Heart left ventricle (tissue), 13 donors: ENCODE data around the gene CUBN.

Experiments used
- POLR2A ChIP-seq, 2 donors: fragments of 450-650 bp; IDR thresholded peaks; one replicate each; pipeline ENCODE4 v1.6.1; 2017; ENCODE audit warnings: antibody characterized with exemption in 2 of 2, mild to moderate bottlenecking in 2 of 2, moderate library complexity in 2 of 2
- TF ChIP-seq, protein P1 (sequence below), 12 donors: fragments of 200-600 bp; sonication (generic) in 4 of 12; IDR thresholded peaks; one replicate each; pipeline versions ENCODE4 v1.5.0 to v1.8.0; 2018 to 2022; ENCODE audit warnings: antibody characterized with exemption in 12 of 12, mild to moderate bottlenecking in 5 of 12
- donor health status: ischemic (EF 13 %, LVEDD 7.1; RV severe dilation, severe dysfunction).
- donor health status: DM: no; HTN: yes; CAD: no.
- donor health status: DM: no; HTN: no; CAD: no.
- donor health status: ischemic (EF 25% LVEDD 6.9; RV normal size, moderate dysfunction).
- donor health status: ischemic (EF 25% LVEDD 5.7; RV mildly dilated, moderate dysfunction).
- donor health status: ischemic (EF 35%, LVEDD 5.7; RV mildly dilated, moderate dysfunction).
- donor health status: nonischemic (EF 11% LVEDD 7.7; RV severe dilation, severe dysfunction).
- donor health status: DM: yes; HTN: yes; CAD: no.
- donor health status: PGD.
- donor health status: ischemic (EF 29% LVEDD 5.4; RV normal size, mild dysfunction).
- donor health status: nonischemic (EF 23%, LVEDD 6.1; RV moderate dilation, normal function).

DNA sequence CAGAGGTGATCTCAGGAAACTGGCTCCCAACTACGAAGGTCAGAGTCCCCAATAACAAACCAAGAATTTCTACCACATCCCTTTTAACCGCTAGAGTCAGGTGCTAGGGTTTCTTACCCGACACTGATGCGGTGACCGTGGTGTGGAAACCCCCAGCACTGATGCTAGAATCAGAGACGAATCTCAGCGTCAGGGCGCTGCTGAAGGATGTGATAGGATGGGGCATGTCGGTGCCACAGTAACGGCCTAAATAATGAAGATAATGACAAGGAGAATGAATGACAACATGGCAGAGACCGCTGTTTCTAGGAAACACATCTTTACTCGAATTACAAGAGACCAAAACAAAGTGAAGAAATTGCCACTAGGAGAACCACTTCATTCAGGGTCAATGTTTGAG lies 181.2 kb downstream of the CUBN start:
- no peak for TF ChIP-seq POLR2A (IDR thresholded peaks at IDR 0.05)
- TF ChIP-seq, protein P1, sequence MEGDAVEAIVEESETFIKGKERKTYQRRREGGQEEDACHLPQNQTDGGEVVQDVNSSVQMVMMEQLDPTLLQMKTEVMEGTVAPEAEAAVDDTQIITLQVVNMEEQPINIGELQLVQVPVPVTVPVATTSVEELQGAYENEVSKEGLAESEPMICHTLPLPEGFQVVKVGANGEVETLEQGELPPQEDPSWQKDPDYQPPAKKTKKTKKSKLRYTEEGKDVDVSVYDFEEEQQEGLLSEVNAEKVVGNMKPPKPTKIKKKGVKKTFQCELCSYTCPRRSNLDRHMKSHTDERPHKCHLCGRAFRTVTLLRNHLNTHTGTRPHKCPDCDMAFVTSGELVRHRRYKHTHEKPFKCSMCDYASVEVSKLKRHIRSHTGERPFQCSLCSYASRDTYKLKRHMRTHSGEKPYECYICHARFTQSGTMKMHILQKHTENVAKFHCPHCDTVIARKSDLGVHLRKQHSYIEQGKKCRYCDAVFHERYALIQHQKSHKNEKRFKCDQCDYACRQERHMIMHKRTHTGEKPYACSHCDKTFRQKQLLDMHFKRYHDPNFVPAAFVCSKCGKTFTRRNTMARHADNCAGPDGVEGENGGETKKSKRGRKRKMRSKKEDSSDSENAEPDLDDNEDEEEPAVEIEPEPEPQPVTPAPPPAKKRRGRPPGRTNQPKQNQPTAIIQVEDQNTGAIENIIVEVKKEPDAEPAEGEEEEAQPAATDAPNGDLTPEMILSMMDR (IDR thresholded peaks at IDR 0.05), result no peak
